GM18873 (cell line): ENCODE data around the gene GNAO1.
"Not testable (repeated sequence)": the region's sequence is repeated elsewhere in the genome, so short reads cannot be mapped to it uniquely, and the experiment has no call there.

Source experiments
- ATAC-seq: cut with Tn5 transposase; IDR thresholded peaks from one replicate; pipeline ENCODE4 v1.9.1; 2021; ENCODE audit warnings: mild to moderate bottlenecking, moderate library complexity, moderate number of reproducible peaks; ENCODE audit not compliant: unreplicated experiment, low FRiP score

GNAO1 gene

GRCh38 chr16:56373003-56373402 lies 181.7 kb downstream of the GNAO1 start:
- ATAC-seq, result no peak

GRCh38 chr16:56375792-56376191 lies 184.5 kb downstream of the GNAO1 start:
- not testable (repeated sequence) for ATAC-seq

DNA sequence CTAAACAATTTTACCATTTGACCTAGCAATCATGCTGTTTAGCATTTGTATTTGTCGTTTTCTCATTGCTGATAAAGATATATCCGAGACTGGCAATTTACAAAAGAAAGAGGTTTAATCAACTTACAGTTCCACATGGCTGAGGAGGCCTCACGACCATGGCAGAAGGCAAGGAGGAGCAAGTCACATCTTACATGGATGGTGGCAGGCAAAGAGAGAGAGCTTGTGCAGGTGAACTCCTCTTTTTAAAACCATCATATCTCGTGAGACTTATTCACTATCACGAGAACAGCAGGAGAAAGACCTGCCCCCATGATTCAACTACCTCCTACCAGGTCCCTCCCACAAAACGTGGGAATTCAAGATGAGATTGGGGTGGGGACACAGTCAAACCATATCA lies 187.8 kb downstream of the GNAO1 start:
- ATAC-seq, result not testable (repeated sequence)

DNA sequence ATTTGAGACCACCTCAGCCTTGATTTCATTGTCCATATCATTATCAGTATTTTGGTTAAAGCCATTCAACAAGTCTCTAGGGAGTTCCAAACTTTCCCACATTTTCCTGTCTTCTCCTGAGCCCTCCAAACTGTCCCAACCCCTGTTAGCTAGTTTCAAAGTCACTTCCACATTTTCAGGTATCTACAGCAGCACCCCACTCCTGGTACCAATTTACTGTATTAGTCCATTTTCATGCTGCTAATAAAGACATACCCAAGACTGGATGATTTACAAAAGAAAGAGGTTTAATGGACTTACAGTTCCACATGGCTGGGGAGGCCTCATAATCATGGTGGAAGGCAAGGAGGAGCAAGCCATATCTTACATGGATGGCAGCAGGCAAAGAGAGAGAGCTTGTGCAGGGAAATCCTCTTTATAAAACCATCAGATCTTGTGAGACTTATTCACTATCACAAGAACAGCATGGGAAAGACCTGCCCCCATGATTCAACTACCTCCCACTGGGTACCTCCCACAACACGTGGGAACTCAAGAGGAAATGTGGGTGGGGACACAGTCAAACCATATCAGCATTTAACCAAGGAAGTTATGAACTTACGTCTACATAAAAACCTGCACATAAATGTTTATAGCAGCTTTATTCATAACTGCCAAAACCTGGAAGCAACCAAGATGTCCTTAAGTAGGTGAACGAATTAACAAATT lies 189.6 kb downstream of the GNAO1 start:
- ATAC-seq, result not testable (repeated sequence)

- ATAC-seq, result no peak
Measured at GRCh38 chr16:56382459-56382858, 191.2 kb downstream of the GNAO1 start.

GRCh38 chr16:56382901-56383355 lies 191.6 kb downstream of the GNAO1 start:
- no peak for ATAC-seq

DNA sequence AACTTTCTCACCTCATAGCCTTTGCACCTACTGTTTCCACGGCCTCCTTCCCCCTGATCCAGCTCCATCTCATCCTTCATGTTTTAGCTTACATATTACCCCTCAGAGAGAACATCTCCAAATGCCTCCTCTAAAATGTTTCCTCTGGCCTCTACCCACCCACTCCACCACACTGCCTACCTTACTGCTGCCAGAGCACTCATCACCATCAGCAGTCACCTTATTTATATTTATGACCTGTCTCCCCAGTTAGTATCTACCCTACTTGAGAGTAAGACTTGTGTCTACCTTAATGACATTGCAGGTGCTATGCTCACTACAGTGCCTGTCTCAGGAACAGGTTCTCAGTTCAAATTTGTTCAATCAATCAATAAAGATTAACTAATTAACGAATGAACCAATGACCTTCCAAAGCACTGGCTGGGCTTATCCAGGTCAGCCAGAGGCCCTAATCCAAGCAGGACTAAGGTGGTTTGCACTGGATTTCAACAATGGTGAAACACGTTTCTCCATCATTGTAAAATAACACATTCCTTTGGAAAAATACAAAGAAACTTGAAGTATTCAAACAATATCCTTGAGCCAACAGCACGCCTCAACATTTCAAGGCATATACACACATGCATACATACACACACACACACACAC lies 192.9 kb downstream of the GNAO1 start:
- ATAC-seq, result no peak

DNA sequence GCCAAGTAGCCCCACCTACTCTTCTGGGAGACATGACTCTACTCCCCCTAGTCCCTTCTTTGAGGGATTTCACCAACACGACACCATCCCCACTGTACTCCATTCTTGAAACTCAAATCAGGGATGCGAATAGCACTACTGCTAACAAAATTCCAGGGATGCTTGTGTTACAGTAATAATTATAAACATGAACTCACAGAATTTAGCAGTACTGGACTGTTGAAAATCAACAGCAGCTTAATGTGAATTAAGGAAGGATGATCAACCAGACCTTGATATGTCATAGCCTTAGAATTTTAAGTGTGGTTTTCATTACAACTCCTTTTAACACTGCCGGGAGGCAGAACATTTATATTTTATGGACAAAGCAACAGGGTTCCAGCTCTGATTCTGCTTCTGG lies 196.1 kb downstream of the GNAO1 start:
- no peak for ATAC-seq

GRCh38 chr16:56388209-56388608 lies 196.9 kb downstream of the GNAO1 start:
- no peak for ATAC-seq

DNA sequence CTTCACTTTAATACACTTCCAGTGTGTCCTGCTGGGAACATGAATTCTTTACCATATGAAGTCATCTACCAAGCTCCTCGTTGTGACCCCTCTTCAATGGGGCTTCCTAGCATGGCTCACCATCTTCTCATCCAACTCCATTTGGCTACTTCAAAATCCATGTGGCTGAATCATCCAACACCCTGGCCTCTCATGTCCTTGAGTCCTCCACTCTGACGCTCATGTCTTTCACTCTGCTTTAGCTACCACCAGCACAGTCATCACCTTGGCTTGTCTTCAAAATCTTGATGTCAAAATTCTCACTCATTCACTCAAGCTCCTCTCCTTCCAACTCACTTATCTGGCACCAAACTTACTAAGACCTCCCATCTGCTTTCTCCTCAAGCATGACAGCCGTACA lies 198.3 kb downstream of the GNAO1 start:
- ATAC-seq, result no peak

GRCh38 chr16:56396724-56397123 lies 205.4 kb downstream of the GNAO1 start:
- ATAC-seq, result not testable (repeated sequence)

GRCh38 chr16:56399047-56399446 lies 207.8 kb downstream of the GNAO1 start:
- ATAC-seq, result no peak

DNA sequence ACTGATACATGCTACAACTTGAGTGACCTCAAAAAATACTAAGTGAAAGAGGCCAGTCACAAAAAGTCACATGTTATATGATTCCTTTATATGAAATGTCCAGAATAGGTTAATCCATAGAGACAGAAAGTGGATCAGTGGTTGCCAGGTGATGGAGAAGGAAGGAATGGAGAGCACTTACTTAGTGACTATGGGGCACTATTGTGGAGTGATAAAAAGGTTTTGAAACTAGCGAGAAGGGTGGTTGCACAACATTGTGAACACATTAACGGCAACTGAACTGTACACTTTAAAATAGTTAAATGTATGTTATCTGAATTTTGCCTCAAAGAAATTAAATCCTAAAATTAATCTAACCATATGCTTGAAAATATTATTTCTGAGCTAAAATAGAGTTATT lies 208.2 kb downstream of the GNAO1 start:
- no peak for ATAC-seq

DNA sequence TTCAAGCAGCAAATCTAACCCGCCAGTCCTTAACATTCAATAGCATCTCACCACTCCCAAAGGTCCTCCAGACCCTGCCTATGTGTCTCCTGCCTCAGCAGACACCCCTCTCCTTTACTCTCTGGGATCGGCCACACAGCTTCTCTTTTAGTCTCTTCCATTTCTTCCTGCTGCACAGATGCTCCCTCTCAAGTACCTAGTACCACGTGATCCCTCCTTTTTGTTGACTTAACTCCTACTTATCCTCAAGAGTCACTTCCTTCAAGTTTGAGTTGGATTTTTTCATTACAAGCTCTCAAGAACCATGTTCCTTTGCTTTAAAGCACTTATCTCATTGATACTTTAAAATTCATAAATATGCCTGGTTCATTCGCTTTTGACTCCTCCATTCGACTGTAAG lies 209.2 kb downstream of the GNAO1 start:
- no peak for ATAC-seq

GRCh38 chr16:56401482-56401881 lies 210.2 kb downstream of the GNAO1 start:
- no peak for ATAC-seq

DNA sequence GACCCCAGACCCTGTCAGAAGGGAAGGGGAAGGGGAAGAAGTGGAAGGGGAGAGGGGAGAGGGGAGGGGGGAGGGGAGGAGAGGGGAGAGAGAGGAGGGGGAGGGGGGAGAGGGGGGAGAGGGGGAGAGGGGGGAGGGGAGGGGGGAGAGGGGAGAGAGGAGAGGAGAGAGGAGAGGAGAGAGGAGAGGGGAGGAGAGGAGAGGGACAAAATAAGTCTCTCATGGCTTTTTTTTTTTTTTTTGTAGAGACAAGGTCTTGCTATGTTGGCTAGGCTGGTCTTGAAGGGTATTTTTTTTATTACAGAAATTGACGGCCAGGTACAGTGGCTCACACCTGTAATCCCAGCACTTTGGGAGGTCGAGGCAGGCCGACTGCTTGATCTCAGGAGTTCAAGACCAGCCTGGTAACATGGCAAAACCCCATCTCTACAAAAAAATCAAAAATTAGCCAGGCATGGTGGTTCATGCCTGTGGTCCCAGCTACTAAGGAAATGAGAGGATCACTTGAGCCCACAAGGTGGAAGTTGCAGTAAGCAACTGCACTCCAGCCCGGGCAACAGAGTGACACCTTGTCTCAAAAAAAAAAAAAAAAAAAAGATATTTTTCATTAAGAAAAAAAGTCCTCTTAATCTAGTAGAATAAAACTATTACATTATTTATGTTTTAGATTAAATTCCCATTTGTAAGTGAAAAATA lies 214.8 kb downstream of the GNAO1 start:
- no peak for ATAC-seq
